ENCODE data around the gene GRK3. TPM values are rescaled to one million over a fixed set of nuclear protein-coding genes. Genes with fewer than 3 reads are reported as not detected.

GRK3 gene
- total and polyA plus RNA-seq, 2 of the 4 experiments (the other 2 are of a cell fraction) = 0.58 to 1.6 TPM

DNA sequence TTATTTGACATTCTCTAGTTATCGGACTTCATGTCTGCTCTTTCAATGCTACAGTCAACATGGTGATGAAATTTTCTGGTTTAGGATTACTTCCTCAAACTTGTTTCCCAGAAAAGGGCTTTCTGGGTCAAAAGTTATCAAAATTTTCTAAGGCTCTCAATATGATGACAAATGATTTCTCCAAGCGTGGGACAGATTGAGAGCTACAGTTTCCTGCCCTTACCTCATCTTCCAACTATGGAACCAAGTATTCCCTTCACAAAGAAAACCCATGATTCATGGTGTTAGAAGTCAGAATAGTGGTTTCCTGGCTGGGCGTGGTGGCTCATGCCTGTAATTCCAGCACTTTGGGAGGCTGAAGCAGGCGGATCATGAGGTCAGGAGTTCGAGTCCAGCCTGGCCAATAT lies 195.4 kb downstream of the GRK3 start:
- H2BK5ac ChIP-seq (ENCODE audit: low read depth, low read length, poor library complexity, severe bottlenecking) = peak overlapping the region; percentile 54

More for the DNA sequence above, 195.4 kb downstream of the GRK3 start:
- no TSS peak for BruUV-seq (replicated peaks)
- Histone ChIP-seq H3K36me3 (ENCODE audit: control insufficient read depth, insufficient read depth, low read length) (no peaks in the 10 kb centered on the region), H3K56ac (ENCODE audit: extremely low read depth, insufficient read depth, low read length) (no peak overlapping the region), H2AFZ (replicated peaks; ENCODE audit: low read length, poor library complexity) (no peak overlapping the region), H3K4me3 (ENCODE audit: insufficient read depth, low read depth, low read length) (no peak overlapping the region), H3K18ac (ENCODE audit: low read depth, low read length) (no peak overlapping the region), H3K23ac (ENCODE audit: low read depth, low read length) (no peak overlapping the region), H4K91ac (ENCODE audit: insufficient read depth, low read depth, low read length) (no peak overlapping the region), H2BK15ac (ENCODE audit: low read depth, low read length) (no peak overlapping the region), H3K9ac (ENCODE audit: low read depth, low read length) (no peak overlapping the region), H2BK120ac (ENCODE audit: low read depth, low read length) (no peak overlapping the region; the same call in 1 of the 2 replicates), H3K4me1 (ENCODE audit: control insufficient read depth, insufficient read depth, low read length) (no peaks in the 10 kb centered on the region), H3K27me3 (ENCODE audit: control insufficient read depth, insufficient read depth, low read length) (no peaks in the 10 kb centered on the region), H4K5ac (ENCODE audit: low read depth, low read length) (no peak overlapping the region), H2BK20ac (ENCODE audit: low read depth, low read length) (no peak overlapping the region), H3K14ac (replicated peaks; ENCODE audit: low read depth, low read length) (no peak overlapping the region), H2AK9ac (replicated peaks; ENCODE audit: low read depth, low read length, poor library complexity) (no peak overlapping the region), H2AK5ac (ENCODE audit: low read depth, low read length) (no peak overlapping the region), H3K79me1 (ENCODE audit: low read depth in 1 of 2, low read length in 2 of 2) (no peaks in the 10 kb centered on the region), H3K4ac (ENCODE audit: low read depth, low read length) (no peak overlapping the region), H3K4me2 (ENCODE audit: low read depth, low read length) (no peak overlapping the region), H3K9me1 (ENCODE audit: insufficient read depth, low read length) (0 out of 2 replicates have a peak, but pooled peaks cover 5% of the 10 kb centered on the region), H3K9me3 (ENCODE audit: control insufficient read depth, insufficient read depth, low read length) (peaks cover 2% of the 10 kb centered on the region; the same call in 1 of the 2 replicates), H4K20me1 (ENCODE audit: insufficient read depth, low read length) (no peaks in the 10 kb centered on the region), H3K27ac (ENCODE audit: insufficient read depth, low read length) (no peak overlapping the region), H4K8ac (ENCODE audit: low read depth in 2 of 2, low read length in 2 of 2) (peak overlapping the region in 1 of 2 experiments; percentile 48; a peak in 1 of 4 replicates)
- CTCF ChIA-PET = interaction anchor here (1.8 kb wide), 1 partner anchor 13 kb away, joined by 5 read pairs; no protein-coding TSS in a partner anchor
- no peak for TF ChIP-seq POLR2A (IDR thresholded peaks at IDR 0.05; ENCODE audit: low read depth, low read length)
- TF ChIP-seq, protein P1, sequence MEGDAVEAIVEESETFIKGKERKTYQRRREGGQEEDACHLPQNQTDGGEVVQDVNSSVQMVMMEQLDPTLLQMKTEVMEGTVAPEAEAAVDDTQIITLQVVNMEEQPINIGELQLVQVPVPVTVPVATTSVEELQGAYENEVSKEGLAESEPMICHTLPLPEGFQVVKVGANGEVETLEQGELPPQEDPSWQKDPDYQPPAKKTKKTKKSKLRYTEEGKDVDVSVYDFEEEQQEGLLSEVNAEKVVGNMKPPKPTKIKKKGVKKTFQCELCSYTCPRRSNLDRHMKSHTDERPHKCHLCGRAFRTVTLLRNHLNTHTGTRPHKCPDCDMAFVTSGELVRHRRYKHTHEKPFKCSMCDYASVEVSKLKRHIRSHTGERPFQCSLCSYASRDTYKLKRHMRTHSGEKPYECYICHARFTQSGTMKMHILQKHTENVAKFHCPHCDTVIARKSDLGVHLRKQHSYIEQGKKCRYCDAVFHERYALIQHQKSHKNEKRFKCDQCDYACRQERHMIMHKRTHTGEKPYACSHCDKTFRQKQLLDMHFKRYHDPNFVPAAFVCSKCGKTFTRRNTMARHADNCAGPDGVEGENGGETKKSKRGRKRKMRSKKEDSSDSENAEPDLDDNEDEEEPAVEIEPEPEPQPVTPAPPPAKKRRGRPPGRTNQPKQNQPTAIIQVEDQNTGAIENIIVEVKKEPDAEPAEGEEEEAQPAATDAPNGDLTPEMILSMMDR (conservative IDR thresholded peaks at IDR 0.05; ENCODE audit: low read depth, low read length) = no peak
- peak; percentile 41 for TF ChIP-seq RCOR1 (IDR thresholded peaks at IDR 0.05; ENCODE audit: insufficient replicate concordance, low read length)
- TF ChIP-seq BHLHE40 (IDR thresholded peaks at IDR 0.05; ENCODE audit: low read depth, low read length) = no peak
- TF ChIP-seq RFX5 (IDR thresholded peaks at IDR 0.05; ENCODE audit: low read depth, low read length) = no peak
- peak; percentile 72 for ATAC-seq (ENCODE audit: low read depth)
- WGBS, 2 experiments (ENCODE audit: extremely low coverage in 2 of 2, insufficient read length in 1 of 2) = no CpG with 5 or more reads among the region's 5 CpGs
- POLR2A ChIA-PET (ENCODE audit: unreplicated experiment) = no interaction called here
- dilution Hi-C loops (cut with HindIII; ENCODE audit: low sequenced_read_pairs, unreplicated experiment) = no loop called here
- in situ Hi-C loops (cut with MboI; ENCODE audit: low sequenced_read_pairs) = no loop called here
- intact Hi-C loops (cut with micrococcal nuclease) = no loop called here
- DNase-seq = peak; percentile 90

Data from IMR-90 (cell line).